ENCODE results near the gene LRRC8D. TPM values are rescaled to one million over a fixed set of nuclear protein-coding genes. Genes with fewer than 3 reads are reported as not detected.

LRRC8D gene
- total and polyA plus RNA-seq, 9 of the 15 experiments (the other 6 are each of a cell fraction or from before 2014, with no cell fraction given), result 3.4 to 53.9 (median 15.9) TPM

GRCh38 chr1:89837036-89837481 is 16.2 kb downstream of the LRRC8D start:
- H3K27me3 ChIP-seq (ENCODE audit: control insufficient read depth in 2 of 2, insufficient read depth in 2 of 2, low read length in 2 of 2), result no peaks in the 10 kb centered on the region
- H3K9me3 ChIP-seq (replicated peaks; ENCODE audit: control insufficient read depth, insufficient read depth, low read depth, low read length), result no peaks in the 10 kb centered on the region
- H3K36me3 ChIP-seq (ENCODE audit: control insufficient read depth, insufficient read depth, low read length), result peaks cover 15% of the 10 kb centered on the region
- in situ Hi-C loops (cut with MboI) (no loop called here), intact Hi-C loops (cut with micrococcal nuclease) (no loop called here)
- H3K9me1 ChIP-seq (ENCODE audit: control insufficient read depth, insufficient read depth, low read length), result no peaks in the 10 kb centered on the region
- 0 out of 4 replicates have a peak overlapping the region, but pooled peaks of 1 of the 2 experiments have one; percentile 7 for H3K9ac ChIP-seq (ENCODE audit: insufficient read depth in 1 of 2, low read depth in 2 of 2, low read length in 2 of 2)
- peaks cover 8 to 66% of the 10 kb centered on the region in 2 experiments for H3K4me1 ChIP-seq (replicated peaks in 1 of 2; ENCODE audit: control insufficient read depth in 2 of 2, insufficient read depth in 2 of 2, low read length in 2 of 2)
- POLR2A ChIA-PET, result interaction anchor here (2.0 kb wide), 1 partner anchor 16 kb away, joined by 5 read pairs; the partner anchor contains the start of gene LRRC8D
- FAIRE-seq (no peak), DNase-seq (ENCODE audit: extremely low read depth in 1 of 4, low spot score in 3 of 4) (no peak), ATAC-seq (no peak)
- BruUV-seq (replicated peaks), result no TSS peak
- CTCF ChIA-PET (ENCODE audit: low intra/inter-chr PET ratio), result no interaction called here
- TF ChIP-seq HMBOX1 (IDR thresholded peaks at IDR 0.05) (no peak), TCF3 (CRISPR knock-in tag; IDR thresholded peaks at IDR 0.05) (no peak), SAFB2 (IDR thresholded peaks at IDR 0.05; ENCODE audit: borderline replicate concordance, low read depth, low read length, severe bottlenecking) (no peak), MXI1 (IDR thresholded peaks at IDR 0.05; ENCODE audit: low read depth, low read length) (no peak), HDAC6 (IDR thresholded peaks at IDR 0.05; ENCODE audit: low read depth, low read length) (no peak), ZZZ3 (IDR thresholded peaks at IDR 0.05) (no peak), PPARD (CRISPR knock-in tag; IDR thresholded peaks at IDR 0.05) (no peak), POLR2A (conservative IDR thresholded peaks at IDR 0.05) (no peak), GTF2E2 (tag; IDR thresholded peaks at IDR 0.05) (no peak), HNRNPK (IDR thresholded peaks at IDR 0.05; ENCODE audit: low read depth, low read length, poor library complexity, severe bottlenecking) (no peak)
- H2AFZ ChIP-seq (ENCODE audit: low read depth, low read length), result 0 out of 2 replicates have a peak overlapping the region, but pooled peaks have one; percentile 24
- peak overlapping the region; percentile 34 for H3K4me2 ChIP-seq (ENCODE audit: insufficient read depth, low read length)
- H3K79me2 ChIP-seq (ENCODE audit: control insufficient read depth, insufficient read depth, low read length), result peaks cover 91% of the 10 kb centered on the region
- H3K4me3 ChIP-seq, result no peak overlapping the region
- 0 out of 2 replicates have a peak, but pooled peaks cover 2% of the 10 kb centered on the region for H4K20me1 ChIP-seq (replicated peaks; ENCODE audit: control insufficient read depth, insufficient read depth, low read length)
- H3K27ac ChIP-seq (ENCODE audit: extremely low read depth, low read depth, low read length), result 0 out of 3 replicates have a peak overlapping the region, but pooled peaks have one; percentile 12
